GM04503 (cell line): ENCODE measurements around the gene NTRK3.

Source experiments
- DNase-seq: peaks from one replicate; pipeline ENCODE4 v3.0.0-alpha.2; 2012; ENCODE audit warnings: low read depth

Gene NTRK3

DNA sequence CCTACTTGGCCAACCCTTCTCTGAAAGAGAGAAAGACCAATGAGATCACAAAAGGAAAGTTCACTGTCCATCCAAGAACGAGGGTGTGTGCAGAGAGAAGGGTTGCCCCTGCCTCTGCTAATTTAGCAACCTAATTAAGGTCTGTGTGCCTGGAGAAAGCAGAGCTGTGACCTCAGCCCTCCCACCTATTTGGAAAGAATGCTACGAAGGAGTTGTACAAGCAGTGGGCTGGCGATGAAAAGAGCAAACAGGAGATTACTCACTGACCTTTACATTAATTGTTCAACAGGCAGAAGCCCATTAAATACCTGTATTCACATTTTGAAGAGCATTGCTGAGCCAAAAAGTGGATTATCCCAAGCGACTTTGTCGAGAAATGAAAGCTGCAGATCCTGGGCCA lies 314.9 kb downstream of the NTRK3 start:
- DNase-seq: no peak

DNA sequence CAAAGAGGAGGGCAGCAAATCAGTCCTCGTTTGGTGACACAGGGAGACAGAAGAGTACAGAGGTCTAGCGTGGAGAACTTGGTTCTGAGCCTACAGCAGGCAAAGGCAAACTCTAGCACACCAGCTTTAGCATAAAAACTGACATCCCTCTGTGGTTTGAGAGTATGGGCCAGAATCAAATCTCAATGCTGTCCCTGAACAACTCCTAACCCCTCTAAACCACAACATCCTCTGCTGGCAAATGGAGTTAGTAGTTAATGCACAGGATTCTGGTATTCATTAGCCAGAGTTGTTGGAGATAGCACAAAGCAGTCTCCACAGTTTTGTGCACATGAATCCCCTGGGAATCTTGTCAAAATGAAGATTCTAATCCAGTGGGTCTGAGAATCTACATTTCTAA lies 315.8 kb downstream of the NTRK3 start:
- no peak for DNase-seq

DNA sequence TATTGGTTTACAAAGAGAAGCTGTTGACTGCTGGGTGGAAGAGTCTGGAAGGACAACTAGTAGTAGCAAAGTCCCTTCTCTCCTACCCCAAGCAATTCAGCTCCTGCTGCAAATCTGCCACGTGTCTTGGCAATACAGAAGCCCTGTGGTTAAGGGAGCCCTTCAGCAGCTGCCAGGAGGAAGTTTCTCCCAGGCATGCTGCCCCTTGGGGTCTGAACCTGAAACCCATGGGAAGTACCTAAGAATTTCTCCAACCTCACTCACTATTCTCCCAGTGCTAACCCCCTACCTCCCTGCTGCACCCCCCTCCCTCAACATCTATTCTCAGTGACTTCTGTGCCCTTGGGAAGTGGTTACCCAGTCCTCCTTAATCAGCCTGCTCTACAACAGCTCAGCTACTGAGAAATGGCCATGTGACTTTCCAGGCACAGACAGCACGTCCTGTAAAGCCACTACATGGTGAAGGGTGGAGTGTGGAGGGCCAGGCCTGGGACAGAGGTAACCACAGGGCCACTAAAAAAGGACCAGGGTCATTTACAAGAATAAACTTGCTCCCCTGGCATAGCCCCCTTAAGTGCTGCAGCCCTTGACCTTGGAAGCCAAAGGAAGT lies 316.6 kb downstream of the NTRK3 start:
- DNase-seq: no peak

DNA sequence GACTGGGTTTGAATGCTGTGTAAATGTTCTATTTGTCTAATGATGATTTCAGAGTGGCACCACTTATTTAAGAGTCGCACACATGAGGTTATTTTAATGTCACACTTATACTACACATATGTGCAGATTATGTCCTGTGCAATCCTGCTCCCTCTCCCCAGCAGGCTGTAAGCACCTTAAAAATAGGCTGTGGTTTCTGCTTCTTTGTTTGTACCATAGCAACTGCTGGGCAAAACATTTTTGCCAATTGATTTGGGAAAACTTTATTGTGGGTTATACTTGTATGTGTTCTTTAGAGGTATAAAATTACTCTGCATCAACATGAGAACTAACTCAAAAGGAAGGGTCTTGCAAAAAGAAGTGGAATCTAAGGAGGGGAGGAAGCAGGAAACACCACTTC lies 318.5 kb downstream of the NTRK3 start:
- no peak for DNase-seq

DNA sequence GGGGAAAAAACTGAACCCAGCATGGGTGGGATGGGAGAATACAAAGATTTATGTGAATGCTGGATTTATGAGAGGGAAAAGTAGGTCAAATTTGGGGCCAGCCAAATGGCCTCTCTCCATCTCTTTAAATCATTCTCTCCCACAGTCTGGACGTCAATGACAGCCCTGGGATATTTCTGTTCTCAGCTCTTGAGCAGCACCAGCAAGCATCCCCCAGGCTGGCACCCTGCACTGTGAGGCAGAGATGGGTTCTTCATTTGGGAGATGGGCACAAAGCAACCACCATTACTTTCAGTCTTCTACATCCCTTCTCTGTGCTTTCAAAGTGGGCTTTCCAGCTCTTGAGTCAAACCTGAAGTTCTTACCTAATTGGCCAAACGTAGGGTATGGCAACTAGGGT lies 321.0 kb downstream of the NTRK3 start:
- DNase-seq: no peak

DNA sequence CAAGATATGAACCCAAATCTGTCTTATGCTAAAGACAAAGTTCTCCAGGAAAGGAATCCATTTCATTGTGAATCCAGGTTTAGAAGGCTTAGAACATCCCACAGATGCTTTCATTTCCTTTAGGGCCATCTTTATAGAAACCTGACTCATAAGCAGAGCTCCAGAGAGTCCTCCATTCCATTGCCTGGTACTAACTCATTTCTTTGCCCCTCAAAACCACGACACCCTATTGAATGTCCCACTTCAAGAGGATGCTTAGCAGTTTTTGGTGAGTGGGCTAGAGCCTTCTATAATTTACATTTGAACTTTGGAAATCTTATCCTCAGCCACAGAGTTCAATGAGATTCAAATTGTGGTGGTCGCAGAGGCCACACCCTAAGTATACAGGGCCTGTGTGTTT lies 325.0 kb downstream of the NTRK3 start:
- DNase-seq: no peak

DNA sequence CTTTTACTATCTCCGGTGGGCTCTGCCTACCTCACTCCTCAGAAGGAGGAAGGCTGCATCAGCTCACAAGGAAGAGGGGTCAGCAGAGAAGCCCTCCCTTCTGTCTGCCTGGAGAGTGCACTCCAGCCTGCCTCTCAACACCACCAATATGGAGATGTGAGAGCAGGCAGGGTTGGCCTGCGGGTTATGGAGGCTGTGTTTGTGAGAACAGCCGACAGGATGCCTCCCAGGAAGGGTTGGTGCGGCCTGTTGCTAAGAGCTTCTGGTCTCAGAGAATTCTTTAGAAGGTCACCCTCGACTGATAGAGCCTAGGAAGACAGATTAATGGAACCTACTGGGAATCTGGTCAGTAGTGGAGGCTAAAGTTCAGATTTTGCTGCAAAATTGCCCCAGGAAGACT lies 326.1 kb downstream of the NTRK3 start:
- DNase-seq: no peak

DNA sequence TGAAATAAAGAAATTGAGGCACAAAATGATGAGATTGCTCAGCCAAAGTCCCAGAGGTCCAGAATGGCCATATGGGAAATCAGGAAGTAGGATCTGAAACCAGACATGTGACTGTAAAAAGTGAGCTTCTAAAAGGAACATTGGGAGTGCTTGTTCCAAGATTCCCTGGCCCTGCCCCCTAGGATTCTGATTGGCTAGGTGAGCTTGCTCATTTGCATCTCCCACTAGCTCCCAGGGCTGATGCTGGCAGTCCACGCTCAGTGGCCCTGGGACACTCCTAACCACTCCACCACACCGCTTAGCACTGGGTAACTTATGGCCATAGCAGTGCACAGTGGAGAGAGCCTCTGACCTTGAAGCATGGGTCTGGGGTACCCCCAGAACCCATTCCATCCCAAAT lies 326.7 kb downstream of the NTRK3 start:
- DNase-seq: no peak

DNA sequence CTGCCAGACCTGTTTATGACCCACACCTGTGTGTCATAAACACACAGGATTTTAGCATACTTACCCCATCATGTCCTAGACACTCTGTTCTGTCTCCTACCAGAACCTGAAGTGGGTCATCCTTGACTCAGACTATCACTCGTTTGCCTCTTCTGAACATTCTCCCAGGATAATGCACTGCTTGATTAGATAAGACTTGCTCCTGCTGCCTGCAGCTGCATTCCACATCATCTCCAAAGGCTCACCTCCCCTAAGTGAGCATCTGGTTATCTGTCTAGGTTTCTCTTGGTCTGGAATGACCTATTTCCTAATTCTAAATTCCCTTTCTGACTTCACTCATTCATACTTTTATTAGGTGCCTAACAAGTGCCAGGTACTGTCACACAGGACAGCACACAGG lies 332.1 kb downstream of the NTRK3 start:
- no peak for DNase-seq

DNA sequence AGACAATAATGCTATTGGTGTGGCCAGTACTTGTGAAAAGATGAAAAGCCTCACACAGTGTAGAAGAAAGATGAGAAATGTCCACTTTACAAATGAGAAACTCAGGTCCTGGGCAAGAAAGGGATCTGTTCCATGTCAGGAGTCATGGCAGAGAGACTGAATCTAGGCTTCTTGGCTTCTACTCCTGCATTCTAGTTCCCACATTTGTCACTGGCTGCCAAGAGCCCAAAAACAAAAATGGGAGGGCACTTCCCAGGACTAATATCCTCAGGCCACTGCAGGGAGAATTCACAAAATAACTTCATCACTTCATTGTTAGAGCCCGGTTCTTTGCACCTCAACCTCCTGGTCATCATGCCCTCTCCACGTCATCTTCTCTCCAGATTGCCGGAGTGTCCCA lies 337.5 kb downstream of the NTRK3 start:
- no peak for DNase-seq

DNA sequence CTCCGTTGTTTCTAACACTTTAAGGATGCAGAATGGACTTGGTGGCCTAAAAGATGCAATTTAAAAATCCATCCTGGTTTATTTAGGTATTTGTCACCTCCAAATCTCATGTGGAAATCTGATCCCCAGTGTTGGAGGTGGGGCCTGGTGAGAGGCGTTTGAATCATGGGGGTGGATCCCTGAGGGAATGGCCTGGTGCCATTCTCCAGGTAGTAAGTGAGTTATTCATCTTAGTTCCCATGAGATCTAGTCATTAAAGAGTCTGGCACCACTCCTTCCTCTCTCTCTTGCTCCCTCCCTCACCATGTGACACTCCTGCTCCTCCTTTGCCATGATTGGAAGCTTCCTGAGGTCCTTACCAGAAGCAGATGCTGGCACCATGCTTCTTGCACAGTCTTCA lies 339.1 kb downstream of the NTRK3 start:
- DNase-seq: no peak

DNA sequence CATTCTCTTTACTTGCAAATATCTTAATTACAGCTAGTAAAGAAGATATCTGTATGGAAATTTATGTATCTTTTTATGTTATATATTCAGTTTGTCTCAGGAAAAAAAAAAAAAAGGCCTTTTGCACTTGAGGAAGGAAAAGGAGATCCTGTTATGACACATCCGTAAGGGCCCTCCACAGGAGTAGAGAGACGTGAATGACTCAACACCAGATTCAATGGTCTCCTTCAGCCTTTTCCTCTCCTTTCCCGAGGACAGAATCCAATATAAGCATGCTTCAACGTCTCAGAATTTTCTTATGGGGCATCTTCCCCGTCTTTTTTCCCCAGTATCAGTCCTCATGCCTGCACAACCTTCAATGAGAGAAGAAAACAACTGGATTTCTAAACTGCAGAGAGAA lies 340.3 kb downstream of the NTRK3 start:
- DNase-seq: no peak

DNA sequence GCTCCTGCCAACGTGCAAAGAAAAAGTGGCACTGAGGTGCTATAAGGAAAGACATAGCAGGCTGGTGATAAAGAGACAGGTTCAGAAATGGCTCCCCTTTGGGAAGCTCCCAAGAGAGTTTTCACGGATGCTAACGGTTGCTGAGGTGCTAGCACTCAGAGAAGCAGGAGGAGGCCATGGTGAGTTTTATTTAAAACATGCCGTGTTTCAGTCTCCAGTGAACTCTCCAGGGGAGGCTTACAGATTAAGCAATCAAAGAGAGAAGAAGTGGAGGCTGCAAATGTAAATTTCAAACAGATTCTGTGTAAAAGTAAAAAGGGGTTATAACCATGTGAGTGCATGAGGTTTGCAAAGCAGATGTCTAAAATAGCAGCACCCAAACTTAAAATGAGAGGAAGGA lies 346.2 kb downstream of the NTRK3 start:
- DNase-seq: no peak

DNA sequence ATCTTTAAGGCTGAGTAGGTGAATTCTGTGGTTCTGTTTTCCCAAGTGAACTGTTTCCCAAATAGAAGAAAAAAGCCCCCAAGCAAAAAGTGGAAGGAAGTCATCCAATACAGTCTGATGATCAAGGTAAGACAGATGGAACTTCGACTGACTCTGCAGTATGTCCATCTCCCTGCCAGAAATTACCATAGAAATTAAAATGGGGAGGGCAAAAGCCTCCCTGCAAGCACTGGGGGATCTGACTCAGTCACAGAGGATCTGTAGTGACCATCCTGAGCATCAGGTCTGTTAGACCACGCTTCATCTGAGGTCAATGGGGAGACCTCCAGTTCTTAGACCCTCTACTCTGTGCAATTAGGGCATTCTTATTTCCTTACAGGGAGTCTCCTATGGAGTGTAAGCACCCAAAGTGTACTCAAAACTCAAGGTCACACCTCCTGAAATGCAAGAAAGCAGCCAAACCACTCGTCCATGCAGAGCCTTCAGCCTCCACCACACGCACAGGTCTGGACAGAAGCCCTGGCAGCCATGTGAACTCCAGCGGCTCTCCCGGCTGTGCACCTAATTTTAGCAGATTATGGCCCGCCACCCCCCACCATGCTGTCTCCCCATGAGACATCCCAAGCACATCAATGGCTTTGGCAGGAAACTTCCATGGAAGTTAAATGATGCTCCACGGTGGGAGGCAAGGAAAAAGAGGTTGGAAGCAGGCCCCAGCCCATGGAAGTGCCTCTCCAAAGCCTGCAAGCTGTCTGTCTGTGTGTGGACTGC lies 348.7 kb downstream of the NTRK3 start:
- no peak for DNase-seq

DNA sequence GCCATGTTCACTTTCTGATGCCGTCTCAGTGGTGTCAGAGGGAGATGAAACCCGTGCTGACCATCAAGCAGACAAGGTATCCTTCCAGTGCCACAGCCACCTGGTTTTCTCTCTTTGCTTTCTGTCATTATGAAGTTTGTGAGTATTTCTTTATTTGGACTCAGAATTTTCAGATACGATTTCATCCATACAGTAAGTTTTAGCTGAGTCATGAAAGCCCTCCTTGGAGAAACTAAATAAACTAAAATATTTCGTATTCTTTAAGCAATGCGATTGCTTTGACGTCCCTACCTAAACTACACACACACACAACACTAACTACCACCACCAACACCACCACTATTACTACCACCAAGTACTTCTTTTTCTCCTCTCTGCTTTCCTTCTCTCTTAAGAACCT lies 350.1 kb downstream of the NTRK3 start:
- no peak for DNase-seq

DNA sequence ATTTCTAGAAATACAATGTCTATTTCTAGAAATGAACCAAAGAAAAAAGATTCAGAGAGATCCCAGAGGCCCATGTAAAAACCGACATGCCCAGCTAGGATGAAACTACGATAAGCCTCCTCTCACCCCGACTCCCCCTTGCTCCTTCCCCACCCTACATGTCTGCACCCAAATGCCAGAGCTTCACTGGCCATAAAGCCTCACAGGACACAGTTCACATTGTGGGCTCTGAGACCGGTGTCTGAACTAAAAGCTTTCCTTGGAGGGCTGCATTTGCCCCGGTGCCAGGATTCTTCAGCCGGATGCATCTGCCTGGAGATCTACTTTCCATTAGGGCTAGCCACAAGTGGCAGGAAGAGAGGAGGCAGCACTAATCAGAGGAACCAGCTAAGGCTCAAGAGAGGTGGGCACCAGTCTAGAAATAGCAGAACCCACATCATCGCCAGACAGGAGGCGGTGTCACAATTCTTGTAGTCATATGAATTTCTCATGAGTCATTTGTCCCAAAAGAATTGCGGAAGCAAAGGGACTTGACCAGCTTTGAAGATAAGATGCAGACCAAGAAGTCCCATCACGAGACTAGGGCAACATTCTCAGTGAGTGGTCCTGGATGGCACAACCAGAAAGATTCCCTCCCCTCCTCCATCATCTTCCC lies 353.6 kb downstream of the NTRK3 start:
- no peak for DNase-seq

DNA sequence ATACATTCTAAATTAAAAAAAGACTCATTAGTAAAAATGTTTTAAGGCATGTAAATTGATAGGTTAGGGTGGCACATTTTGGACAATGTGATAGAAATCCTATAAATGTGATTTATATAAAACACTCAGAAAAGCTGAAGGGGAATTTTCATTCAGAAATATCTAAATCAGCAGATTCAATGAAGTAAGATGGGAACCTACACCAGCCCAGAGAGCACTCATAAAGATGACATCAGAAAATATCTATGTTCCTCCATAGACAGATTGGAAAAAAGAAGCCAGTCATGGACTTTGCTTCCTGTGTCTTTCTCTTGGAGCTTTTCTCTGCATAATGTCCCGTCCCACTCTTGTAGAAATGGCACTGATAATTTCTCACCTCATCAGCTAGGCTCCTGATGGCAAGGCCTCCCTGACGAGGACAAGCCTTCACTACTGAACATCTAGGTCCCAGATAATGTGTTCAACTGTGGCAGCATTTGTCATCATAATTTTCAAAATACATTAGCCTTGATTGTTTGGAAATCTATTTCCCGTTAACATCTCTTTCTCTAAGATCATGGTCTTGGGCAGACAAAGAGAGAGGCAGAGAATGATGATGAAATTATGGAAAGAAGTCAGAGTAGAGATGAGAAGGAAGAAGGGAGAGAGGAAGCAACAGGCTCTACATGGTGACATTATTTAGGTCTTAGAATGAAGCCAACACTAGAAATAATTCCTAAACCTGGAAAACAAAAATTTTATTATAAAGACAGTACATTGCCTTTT lies 354.4 kb downstream of the NTRK3 start:
- no peak for DNase-seq

DNA sequence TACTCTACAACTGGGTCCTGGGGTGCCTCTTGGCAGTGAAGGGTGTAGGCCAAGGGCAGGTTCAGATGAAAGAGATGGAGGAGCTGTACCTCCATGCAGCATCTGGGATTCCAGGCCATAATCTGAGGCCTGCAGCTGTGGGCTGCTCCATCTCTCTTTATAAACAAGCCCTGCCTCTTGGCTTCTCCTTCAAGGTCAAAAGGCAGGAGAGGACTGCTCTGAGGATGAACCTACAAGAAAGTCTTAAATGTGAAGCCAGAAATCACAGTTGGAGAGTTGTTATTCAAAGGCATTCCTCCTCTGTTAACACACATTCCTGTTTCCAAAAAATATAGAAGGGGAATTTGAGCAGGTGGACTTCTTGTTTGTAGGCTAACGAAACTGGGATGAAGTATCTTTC lies 355.5 kb downstream of the NTRK3 start:
- no peak for DNase-seq

DNA sequence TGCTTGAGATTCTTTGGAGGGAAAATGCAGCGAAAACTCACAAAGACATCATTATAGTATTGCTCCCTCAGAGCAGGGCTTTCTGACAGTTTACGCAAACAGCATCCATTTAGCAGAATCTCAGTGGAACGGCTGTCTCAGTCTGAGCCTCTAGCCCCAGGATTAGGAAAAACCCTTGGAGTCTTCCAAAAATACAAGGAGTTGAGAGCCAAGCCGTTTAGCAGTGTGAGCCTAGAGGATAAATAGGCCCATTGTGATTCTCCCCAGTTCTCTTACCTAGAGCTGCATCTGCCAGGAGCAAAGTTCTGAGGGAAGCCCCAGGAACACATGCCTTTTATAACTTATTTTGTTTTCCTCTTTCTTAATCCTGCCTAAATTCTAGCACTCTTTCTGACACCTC lies 359.6 kb downstream of the NTRK3 start:
- DNase-seq: no peak

DNA sequence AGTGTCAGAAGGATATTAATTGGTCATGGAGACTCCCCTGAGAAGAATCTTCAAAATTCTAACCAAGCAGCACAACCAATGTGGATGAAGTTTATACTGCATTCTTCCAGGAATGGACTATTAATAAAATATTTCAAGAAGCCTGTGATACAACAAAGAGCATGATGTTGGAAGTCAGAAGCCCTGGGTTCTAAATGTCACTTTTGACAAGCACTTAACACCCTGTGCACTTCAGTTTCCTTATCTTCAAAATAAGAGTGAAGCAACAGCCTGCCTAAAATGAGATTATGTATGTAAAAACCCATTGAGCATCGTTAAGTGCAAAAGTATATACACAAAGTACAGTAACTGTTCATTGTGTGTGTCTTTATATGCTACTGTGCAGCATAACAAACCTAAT lies 369.4 kb downstream of the NTRK3 start:
- DNase-seq: no peak

DNA sequence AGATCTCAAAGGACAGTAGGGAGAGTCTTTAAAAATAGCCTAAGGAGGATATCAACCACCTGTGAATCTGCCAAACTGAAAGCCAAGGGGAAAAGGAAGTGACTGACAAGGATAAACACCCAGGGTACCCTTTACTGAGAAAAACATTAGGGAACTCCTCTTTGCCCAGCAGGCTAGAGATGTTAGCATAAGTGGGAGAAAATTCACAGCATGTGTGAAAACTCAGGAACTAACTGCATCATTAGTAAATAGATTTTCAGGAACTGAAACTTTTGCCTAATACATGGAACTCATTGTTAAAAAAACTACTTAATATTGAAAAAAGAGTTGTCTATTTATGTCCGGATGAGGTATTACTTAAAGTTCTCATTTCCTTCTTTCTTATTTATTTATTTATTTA lies 375.5 kb downstream of the NTRK3 start:
- no peak for DNase-seq

DNA sequence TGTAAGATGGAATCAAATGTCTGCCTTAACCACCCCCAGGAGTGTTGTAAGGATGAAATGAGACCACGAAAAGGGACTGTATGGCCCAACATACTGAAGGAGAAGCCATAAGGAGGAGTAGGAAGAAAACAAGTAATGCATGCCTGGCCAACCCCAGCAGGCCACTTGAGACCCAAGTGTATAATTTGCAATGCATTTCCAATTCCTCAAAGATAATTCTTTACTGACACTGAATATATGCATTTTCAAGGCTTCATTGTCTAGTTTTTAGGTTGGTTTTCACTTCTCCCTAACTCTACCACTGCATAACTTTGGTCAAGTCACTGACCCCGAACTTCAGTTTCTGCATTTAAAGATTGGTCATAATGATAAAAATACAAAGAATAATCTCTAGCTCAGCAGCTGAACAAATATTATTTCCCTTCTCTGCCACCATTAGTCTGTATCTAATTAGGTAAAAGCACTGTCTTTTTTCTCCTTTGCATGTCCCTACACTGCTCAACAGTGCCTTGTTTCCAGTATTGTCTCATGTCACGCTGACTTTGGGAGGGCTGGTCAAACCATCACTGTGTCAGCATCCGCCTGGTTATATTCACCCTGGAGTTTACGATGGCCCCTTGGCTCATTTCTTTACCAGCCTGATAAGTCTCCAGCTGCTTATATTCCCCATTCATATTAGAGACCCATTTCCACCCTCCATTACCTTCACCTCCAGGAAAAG lies 378.6 kb downstream of the NTRK3 start:
- DNase-seq: no peak
